ENCODE measurements around the gene PAQR6.

The PAQR6 gene

DNA sequence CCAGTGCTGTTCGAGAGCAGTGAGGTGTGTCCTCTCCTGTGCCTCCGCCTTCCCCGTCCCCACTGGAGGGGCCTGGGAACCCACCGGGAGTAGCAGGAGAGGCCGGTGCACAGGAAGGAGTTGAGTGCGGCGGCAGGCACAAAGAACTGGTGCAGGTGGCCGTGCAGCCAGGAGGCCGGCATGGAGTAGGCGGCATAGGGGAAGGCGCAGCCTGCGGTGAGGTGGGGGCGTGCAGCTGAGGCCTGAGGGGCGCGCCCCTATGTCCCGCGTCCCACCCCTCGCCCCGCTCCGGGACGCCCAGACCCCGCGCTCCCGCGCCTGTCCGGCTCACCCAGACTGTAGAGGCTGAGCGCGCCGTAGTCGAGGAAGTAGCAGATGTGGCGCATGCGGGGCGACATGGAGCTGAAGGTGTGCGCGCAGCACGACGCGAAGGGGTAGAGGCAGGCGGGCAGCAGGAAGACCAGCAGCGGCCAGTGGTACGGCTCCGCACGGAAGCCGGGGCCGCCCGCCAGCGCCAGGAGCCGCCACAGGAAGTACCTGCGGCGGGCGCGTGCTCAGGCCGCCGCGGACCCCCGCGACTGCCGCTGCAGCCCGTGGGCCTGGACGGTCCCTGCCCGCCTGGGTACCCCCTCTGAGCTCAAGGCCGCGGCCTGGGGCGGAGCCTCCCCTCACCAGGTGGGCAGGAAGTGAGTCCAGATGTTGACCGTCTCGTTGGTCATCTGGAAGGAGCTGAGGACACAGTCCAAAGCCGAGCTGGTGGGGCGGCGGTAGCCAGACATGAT is 2.2 kb downstream of the PAQR6 start:
- H3K36me3 ChIP-seq (ENCODE audit: control insufficient read depth, insufficient read depth, low read length, severe bottlenecking): peaks cover 18% of the 10 kb centered on the region
- peaks cover 7% of the 10 kb centered on the region for H3K27me3 ChIP-seq (replicated peaks; ENCODE audit: control insufficient read depth, insufficient read depth, low read length)
- no peak overlapping the region for H3K4me3 ChIP-seq (ENCODE audit: low read length)
- H3K9me3 ChIP-seq (ENCODE audit: control insufficient read depth, low read length): no peaks in the 10 kb centered on the region
- H3K4me1 ChIP-seq (ENCODE audit: control insufficient read depth, insufficient read depth, low read length): peaks cover 11% of the 10 kb centered on the region
- H3K9ac ChIP-seq (ENCODE audit: low read length): no peak overlapping the region
- DNase-seq (ENCODE audit: low read depth): peak; percentile 50

GRCh38 chr1:156244712-156245111 is 3.1 kb downstream of the PAQR6 start:
- no peak overlapping the region for H3K9ac ChIP-seq (ENCODE audit: low read length)
- H3K27me3 ChIP-seq (replicated peaks; ENCODE audit: control insufficient read depth, insufficient read depth, low read length): peaks cover 7% of the 10 kb centered on the region
- H3K4me3 ChIP-seq (ENCODE audit: low read length): no peak overlapping the region
- H3K4me1 ChIP-seq (ENCODE audit: control insufficient read depth, insufficient read depth, low read length): peaks cover 11% of the 10 kb centered on the region
- no peak for DNase-seq (ENCODE audit: low read depth)
- H3K36me3 ChIP-seq (ENCODE audit: control insufficient read depth, insufficient read depth, low read length, severe bottlenecking): peaks cover 12% of the 10 kb centered on the region
- no peaks in the 10 kb centered on the region for H3K9me3 ChIP-seq (ENCODE audit: control insufficient read depth, low read length)

DNA sequence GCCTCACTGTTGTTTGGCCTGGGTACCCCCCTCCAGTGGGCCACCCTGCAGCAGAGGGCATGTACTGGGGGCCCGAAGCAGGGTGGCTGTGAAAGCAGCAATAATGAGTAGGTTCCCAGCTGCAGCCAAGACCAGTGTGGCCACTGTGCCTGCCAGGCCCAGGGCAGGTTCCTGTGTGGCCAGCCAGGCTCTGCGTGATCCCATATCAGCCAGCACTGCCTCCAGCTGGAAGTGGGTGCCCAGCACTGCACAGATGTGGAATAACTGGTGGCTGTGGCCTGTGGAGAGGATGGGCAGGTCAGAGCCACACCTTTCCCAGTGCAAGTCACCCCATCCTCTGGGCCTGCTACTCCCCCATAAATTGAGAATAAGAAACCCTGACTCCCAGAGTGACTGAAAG is 3.7 kb downstream of the PAQR6 start:
- H3K36me3 ChIP-seq (ENCODE audit: control insufficient read depth, insufficient read depth, low read length, severe bottlenecking): peaks cover 12% of the 10 kb centered on the region
- H3K9me3 ChIP-seq (ENCODE audit: control insufficient read depth, low read length): no peaks in the 10 kb centered on the region
- H3K27me3 ChIP-seq (replicated peaks; ENCODE audit: control insufficient read depth, insufficient read depth, low read length): peaks cover 7% of the 10 kb centered on the region
- DNase-seq (ENCODE audit: low read depth): no peak
- peaks cover 11% of the 10 kb centered on the region for H3K4me1 ChIP-seq (ENCODE audit: control insufficient read depth, insufficient read depth, low read length)
- H3K4me3 ChIP-seq (ENCODE audit: low read length): no peak overlapping the region
- no peak overlapping the region for H3K9ac ChIP-seq (ENCODE audit: low read length)

DNA sequence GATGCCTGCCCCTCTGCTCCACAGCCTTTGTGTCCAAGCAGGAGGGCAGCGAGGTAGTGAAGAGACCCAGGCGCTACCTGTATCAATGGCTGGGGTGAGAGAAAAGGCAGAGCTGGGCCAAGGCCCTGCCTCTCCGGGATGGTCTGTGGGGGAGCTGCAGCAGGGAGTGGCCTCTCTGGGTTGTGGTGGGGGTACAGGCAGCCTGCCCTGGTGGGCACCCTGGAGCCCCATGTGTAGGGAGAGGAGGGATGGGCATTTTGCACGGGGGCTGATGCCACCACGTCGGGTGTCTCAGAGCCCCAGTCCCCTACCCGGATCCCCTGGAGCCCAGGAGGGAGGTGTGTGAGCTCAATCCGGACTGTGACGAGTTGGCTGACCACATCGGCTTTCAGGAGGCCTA is 5.1 kb downstream of the PAQR6 start:
- Histone ChIP-seq H3K4me3 (ENCODE audit: low read length) (no peak overlapping the region), H3K27me3 (replicated peaks; ENCODE audit: control insufficient read depth, insufficient read depth, low read length) (peaks cover 7% of the 10 kb centered on the region), H3K9ac (ENCODE audit: low read length) (no peak overlapping the region), H3K36me3 (ENCODE audit: control insufficient read depth, insufficient read depth, low read length, severe bottlenecking) (peaks cover 18% of the 10 kb centered on the region), H3K9me3 (ENCODE audit: control insufficient read depth, low read length) (no peaks in the 10 kb centered on the region), H3K4me1 (ENCODE audit: control insufficient read depth, insufficient read depth, low read length) (peaks cover 7% of the 10 kb centered on the region)
- no peak for DNase-seq (ENCODE audit: low read depth)

DNA sequence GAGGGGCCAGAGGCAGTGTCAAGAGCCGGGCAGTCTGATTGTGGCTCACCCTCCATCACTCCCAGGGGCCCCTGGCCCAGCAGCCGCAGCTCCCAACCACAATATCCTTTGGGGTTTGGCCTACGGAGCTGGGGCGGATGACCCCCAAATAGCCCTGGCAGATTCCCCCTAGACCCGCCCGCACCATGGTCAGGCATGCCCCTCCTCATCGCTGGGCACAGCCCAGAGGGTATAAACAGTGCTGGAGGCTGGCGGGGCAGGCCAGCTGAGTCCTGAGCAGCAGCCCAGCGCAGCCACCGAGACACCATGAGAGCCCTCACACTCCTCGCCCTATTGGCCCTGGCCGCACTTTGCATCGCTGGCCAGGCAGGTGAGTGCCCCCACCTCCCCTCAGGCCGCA is 5.9 kb downstream of the PAQR6 start, which contains the start of gene BGLAP:
Gene BGLAP, plus strand, starts transcription at position 259 of the 400 bp plus-strand sequence. Its CDS starts 48 bp downstream, at position 307.
- Histone ChIP-seq H3K9me3 (ENCODE audit: control insufficient read depth, low read length) (no peaks in the 10 kb centered on the region), H3K9ac (ENCODE audit: low read length) (no peak within 1 kb of the TSS), H3K4me1 (ENCODE audit: control insufficient read depth, insufficient read depth, low read length) (peaks cover 3% of the 10 kb centered on the region)

DNA sequence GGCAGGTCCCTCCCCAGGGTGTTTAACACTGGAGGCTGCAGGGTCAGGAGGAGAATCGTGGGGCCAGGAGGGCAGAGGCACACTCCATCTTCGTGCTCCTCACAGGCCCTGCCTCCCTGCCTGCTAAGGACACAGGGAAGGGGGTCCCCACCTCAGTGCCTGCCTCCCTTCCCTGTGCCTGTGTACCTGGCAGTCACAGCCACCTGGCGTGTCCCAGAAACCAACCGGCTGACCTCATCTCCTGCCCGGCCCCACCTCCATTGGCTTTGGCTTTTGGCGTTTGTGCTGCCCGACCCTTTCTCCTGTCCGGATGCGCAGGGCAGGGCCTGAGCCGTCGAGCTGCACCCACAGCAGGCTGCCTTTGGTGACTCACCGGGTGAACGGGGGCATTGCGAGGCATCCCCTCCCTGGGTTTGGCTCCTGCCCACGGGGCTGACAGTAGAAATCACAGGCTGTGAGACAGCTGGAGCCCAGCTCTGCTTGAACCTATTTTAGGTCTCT is 6.5 kb downstream of the PAQR6 start:
- Histone ChIP-seq H3K27me3 (replicated peaks; ENCODE audit: control insufficient read depth, insufficient read depth, low read length) (peaks cover 5% of the 10 kb centered on the region), H3K36me3 (ENCODE audit: control insufficient read depth, insufficient read depth, low read length, severe bottlenecking) (peaks cover 28% of the 10 kb centered on the region), H3K4me1 (ENCODE audit: control insufficient read depth, insufficient read depth, low read length) (peaks cover 3% of the 10 kb centered on the region), H3K9me3 (ENCODE audit: control insufficient read depth, low read length) (no peaks in the 10 kb centered on the region), H3K4me3 (ENCODE audit: low read length) (no peak overlapping the region), H3K9ac (ENCODE audit: low read length) (no peak overlapping the region)
- no peak for DNase-seq (ENCODE audit: low read depth)

More for the DNA sequence above, 5.9 kb downstream of the PAQR6 start, which contains the start of gene BGLAP:
- Histone ChIP-seq H3K36me3 (ENCODE audit: control insufficient read depth, insufficient read depth, low read length, severe bottlenecking) (peaks cover 23% of the 10 kb centered on the region), H3K4me3 (ENCODE audit: low read length) (no peak within 1 kb of the TSS), H3K27me3 (replicated peaks; ENCODE audit: control insufficient read depth, insufficient read depth, low read length) (peaks cover 7% of the 10 kb centered on the region)
- DNase-seq (ENCODE audit: low read depth): no peak

DNA sequence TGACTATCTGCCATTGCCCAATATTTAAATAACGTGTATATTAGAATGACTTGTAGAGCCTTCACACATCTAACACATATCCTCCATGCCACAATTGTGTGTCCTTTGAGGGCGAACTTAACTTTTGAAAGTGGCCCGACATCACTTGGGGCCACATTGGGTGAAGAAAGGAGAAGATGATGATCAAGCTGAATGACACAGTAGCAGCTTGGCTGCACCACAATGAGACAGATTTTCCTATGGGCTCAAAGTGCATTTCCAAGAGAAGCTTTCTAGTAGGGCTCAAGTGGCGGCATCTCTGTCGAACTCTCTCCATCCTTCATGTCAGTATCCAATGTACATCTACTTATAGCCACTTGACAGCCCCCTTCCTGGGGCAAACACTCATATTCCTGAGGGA is 9.6 kb downstream of the PAQR6 start:
- H3K27me3 ChIP-seq (replicated peaks; ENCODE audit: control insufficient read depth, insufficient read depth, low read length): no peaks in the 10 kb centered on the region
- DNase-seq (ENCODE audit: low read depth): no peak
- H3K9me3 ChIP-seq (ENCODE audit: control insufficient read depth, low read length): no peaks in the 10 kb centered on the region
- H3K9ac ChIP-seq (ENCODE audit: low read length): no peak overlapping the region
- peaks cover 8% of the 10 kb centered on the region for H3K4me1 ChIP-seq (ENCODE audit: control insufficient read depth, insufficient read depth, low read length)
- H3K36me3 ChIP-seq (ENCODE audit: control insufficient read depth, insufficient read depth, low read length, severe bottlenecking): peaks cover 39% of the 10 kb centered on the region
- no peak overlapping the region for H3K4me3 ChIP-seq (ENCODE audit: low read length)

- no peak for DNase-seq (ENCODE audit: low read depth)
- Histone ChIP-seq H3K36me3 (ENCODE audit: control insufficient read depth, insufficient read depth, low read length, severe bottlenecking) (peaks cover 39% of the 10 kb centered on the region), H3K9ac (ENCODE audit: low read length) (no peak overlapping the region), H3K9me3 (ENCODE audit: control insufficient read depth, low read length) (no peaks in the 10 kb centered on the region), H3K27me3 (replicated peaks; ENCODE audit: control insufficient read depth, insufficient read depth, low read length) (no peaks in the 10 kb centered on the region), H3K4me1 (ENCODE audit: control insufficient read depth, insufficient read depth, low read length) (peaks cover 11% of the 10 kb centered on the region), H3K4me3 (ENCODE audit: low read length) (no peak overlapping the region)
Measured at GRCh38 chr1:156236164-156236563, 11.7 kb downstream of the PAQR6 start.

DNA sequence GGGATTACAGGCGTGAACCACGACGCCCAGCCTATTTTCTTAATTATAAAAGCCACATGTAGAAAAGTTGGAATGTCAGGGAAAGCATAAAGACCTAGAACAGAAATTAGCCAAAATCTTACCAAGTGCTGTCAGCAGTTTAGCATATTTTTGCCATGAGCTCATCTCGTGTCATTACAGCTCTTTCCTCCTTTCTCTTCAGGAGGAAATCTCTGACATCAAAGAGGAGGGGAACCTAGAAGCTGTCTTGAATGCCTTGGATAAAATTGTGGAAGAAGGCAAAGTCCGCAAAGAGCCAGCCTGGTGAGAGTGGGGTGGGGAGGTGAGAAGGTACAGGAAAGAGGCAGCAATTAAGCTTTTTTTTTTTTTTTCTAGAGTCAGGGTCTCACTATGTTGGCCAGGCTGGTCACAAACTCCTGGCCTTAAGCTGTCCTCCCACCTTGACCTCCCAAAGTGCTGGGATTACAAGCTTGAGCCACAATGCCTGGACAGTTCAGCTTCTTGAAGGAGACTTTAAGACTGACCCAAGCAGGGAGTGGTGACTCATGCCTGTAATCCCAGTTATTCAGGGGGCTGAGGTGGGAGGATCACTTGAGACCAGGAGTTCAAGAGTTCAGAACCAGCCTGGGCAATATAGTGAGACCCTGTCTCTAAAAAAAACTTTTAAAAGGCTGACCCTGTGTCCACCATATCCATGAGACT is 14.3 kb downstream of the PAQR6 start:
- Histone ChIP-seq H3K36me3 (ENCODE audit: control insufficient read depth, insufficient read depth, low read length, severe bottlenecking) (peaks cover 36% of the 10 kb centered on the region), H3K27me3 (replicated peaks; ENCODE audit: control insufficient read depth, insufficient read depth, low read length) (no peaks in the 10 kb centered on the region), H3K9ac (ENCODE audit: low read length) (no peak overlapping the region), H3K4me1 (ENCODE audit: control insufficient read depth, insufficient read depth, low read length) (peaks cover 11% of the 10 kb centered on the region), H3K4me3 (ENCODE audit: low read length) (no peak overlapping the region), H3K9me3 (ENCODE audit: control insufficient read depth, low read length) (no peaks in the 10 kb centered on the region)
- DNase-seq (ENCODE audit: low read depth): peak; percentile 84

- DNase-seq (ENCODE audit: low read depth): no peak
- H3K9ac ChIP-seq (ENCODE audit: low read length): no peak overlapping the region
- H3K27me3 ChIP-seq (replicated peaks; ENCODE audit: control insufficient read depth, insufficient read depth, low read length): no peaks in the 10 kb centered on the region
- no peak overlapping the region for H3K4me3 ChIP-seq (ENCODE audit: low read length)
- H3K4me1 ChIP-seq (ENCODE audit: control insufficient read depth, insufficient read depth, low read length): peaks cover 11% of the 10 kb centered on the region
- H3K9me3 ChIP-seq (ENCODE audit: control insufficient read depth, low read length): no peaks in the 10 kb centered on the region
- peaks cover 25% of the 10 kb centered on the region for H3K36me3 ChIP-seq (ENCODE audit: control insufficient read depth, insufficient read depth, low read length, severe bottlenecking)
Measured at GRCh38 chr1:156232201-156232894, 15.5 kb downstream of the PAQR6 start.

DNA sequence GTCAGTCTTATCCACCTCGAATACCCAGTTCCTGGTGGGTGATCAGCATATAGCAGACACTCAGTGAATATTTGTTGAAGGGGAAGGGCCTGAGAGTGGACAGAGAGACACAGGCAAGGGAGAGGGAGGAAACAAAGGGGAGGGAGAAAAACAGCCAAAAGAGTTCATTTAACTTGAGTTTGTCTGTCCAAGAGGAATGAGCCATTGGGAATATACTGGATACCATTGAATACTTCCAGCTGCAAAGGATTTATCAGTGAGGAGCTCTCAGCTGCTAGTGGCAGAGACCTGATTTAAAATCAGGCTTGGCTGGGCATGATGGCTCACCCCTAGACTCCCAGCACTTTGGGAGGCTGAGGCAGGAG is 17.4 kb downstream of the PAQR6 start:
- DNase-seq (ENCODE audit: low read depth): no peak
- H3K27me3 ChIP-seq (replicated peaks; ENCODE audit: control insufficient read depth, insufficient read depth, low read length): no peaks in the 10 kb centered on the region
- H3K36me3 ChIP-seq (ENCODE audit: control insufficient read depth, insufficient read depth, low read length, severe bottlenecking): peaks cover 18% of the 10 kb centered on the region
- H3K9me3 ChIP-seq (ENCODE audit: control insufficient read depth, low read length): no peaks in the 10 kb centered on the region
- no peak overlapping the region for H3K9ac ChIP-seq (ENCODE audit: low read length)
- no peak overlapping the region for H3K4me3 ChIP-seq (ENCODE audit: low read length)
- H3K4me1 ChIP-seq (ENCODE audit: control insufficient read depth, insufficient read depth, low read length): peaks cover 11% of the 10 kb centered on the region

Data from adipocyte (in vitro differentiated cells).